IPS-18c (cell line): Measurements from ENCODE around the gene MEF2D.

ENCODE experiments used
- H3K4me3 ChIP-seq: 2 replicates; pipeline ENCODE4 v1.7.0; 2013; ENCODE audit warnings: low read depth, mild to moderate bottlenecking, low read length, moderate library complexity; ENCODE audit not compliant: insufficient read depth
- H3K9me3 ChIP-seq: one replicate; pipeline ENCODE4 v1.6.1; 2013; ENCODE audit warnings: mild to moderate bottlenecking, low read length, moderate library complexity; ENCODE audit not compliant: control insufficient read depth, insufficient read depth

Gene MEF2D

GRCh38 chr1:156528231-156528630, 27.7 kb upstream of the MEF2D start:
- H3K9me3 ChIP-seq = no peaks in the 10 kb centered on the region
- H3K4me3 ChIP-seq = no peak overlapping the region

DNA sequence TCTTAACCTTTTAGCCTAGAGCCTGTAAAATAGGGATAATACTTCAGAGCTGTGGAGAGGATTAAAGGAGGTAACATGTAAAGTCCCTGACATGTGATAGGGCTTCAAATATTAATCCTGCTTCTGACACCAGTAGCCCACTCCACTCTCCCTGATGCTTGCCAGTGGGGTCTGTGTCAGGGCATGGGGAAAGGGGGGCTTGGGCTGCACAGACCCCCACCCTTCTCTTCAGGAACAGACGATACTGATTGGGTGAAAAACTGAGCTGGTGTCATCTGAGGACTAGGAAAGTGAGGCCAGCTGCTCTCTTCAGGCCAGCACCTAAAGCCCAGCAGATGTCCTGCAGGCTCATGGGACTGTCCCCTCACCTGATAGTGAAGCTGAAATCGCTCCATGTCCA, 27.0 kb upstream of the MEF2D start:
- H3K4me3 ChIP-seq = no peak overlapping the region
- no peaks in the 10 kb centered on the region for H3K9me3 ChIP-seq

DNA sequence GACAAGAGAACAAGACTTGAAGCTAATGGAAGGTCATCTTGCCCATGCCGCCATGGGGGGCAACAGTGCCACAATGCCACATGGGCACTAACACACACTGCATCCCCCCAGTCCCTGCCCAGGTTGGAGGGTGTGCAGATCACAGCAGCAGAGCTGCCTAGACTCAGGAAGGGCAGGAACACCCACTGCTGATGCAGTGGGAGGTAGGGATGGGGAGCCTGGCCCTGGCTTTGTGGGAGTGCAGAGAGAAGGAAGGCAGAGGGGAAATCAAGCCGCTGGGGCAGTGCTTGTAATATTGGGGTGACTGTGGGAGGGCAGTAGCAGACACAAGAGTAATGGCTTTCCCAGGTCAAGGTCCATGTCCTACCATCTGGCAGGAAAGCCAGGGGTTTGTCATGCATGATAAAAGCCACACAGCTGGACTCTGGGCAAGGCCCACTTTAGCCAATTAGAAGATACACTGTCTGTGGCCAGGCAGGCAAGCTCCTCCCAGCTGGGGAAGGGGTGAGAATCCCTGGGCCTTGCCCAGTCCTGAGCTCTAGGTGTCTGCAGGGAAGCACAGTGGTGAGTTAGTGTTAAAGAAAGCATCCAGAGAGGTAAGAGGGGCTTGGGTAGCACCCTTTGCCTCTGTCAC, 25.4 kb upstream of the MEF2D start:
- no peaks in the 10 kb centered on the region for H3K9me3 ChIP-seq
- H3K4me3 ChIP-seq = no peak overlapping the region

DNA sequence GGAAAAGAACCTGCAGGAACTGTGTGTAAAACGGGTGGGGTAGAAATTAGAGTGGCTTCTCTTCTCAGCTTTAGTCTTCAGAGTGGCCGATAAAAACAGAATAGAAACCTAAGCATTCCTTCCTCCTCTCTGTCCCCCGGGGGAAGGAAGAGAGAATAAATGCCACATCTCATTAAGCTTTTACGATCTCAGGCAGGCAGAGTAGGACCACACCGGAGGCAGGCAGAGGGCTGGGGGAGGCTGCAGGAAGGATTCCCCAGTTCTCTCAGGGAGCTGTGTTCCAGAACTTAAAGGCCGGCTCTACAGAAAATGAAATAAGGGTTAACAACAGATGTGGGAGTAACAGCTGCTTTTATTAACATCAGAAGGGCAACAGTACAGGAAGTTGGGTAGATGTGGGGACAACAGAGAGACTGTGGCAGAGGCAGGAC, 24.5 kb upstream of the MEF2D start:
- Histone ChIP-seq H3K4me3 (no peak overlapping the region), H3K9me3 (no peaks in the 10 kb centered on the region)

GRCh38 chr1:156524481-156524869, 23.9 kb upstream of the MEF2D start:
- no peak overlapping the region for H3K4me3 ChIP-seq

DNA sequence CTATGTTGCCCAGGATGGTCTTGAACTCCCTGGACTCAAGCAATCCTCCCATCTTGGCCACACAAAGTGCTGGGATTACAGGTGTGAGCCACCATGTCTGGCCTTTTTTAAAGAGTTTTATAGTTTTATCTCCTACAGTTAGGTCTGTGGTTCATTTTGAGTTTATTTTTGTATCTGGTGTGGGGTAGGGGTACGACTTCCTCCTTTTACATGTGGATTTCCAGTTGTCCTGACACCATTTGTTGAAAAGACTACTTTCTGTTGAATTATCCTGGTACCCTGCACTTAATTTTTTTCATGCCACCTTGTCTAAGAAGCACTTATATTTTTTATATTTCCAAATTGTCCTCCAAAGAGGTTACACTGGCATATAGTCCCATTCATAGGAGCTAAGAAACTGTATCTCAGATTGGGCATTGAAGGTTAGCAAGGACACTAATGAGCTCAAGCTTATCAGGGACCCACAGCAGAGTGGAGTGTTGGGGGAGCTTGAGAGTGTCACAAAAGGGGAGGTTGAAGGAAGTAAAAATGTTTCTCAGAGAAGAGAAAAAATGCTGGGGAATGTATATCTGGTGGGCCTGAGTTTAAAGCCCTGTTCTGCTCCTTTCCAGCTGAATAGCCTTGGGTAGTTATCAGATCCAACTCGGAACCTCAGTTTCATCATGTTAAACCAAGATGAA, 23.4 kb upstream of the MEF2D start:
- Histone ChIP-seq H3K4me3 (no peak overlapping the region), H3K9me3 (no peaks in the 10 kb centered on the region)

More at GRCh38 chr1:156524481-156524869, 23.9 kb upstream of the MEF2D start:
- no peaks in the 10 kb centered on the region for H3K9me3 ChIP-seq

- Histone ChIP-seq H3K9me3 (no peaks in the 10 kb centered on the region), H3K4me3 (no peak overlapping the region)
Observed at GRCh38 chr1:156522443-156522970, 21.9 kb upstream of the MEF2D start.

DNA sequence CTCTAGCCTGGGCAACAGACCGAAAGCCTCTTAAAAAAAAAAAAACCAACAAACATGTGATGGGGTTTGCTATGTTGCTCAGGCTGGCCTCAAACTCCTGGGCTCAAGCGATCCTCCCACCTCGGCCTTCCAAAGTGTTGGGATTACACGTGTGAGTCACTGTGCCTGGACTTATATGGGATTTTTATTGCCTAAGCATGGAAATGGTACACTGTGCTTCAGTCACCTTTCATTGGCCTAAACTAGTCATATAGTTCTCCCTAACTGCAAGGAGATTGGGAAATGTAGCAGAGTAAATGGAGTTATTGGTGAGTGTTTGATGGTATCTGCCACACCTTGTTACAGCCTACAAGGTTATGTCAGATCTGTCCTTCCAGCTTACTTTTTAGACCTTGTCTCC, 17.2 kb upstream of the MEF2D start:
- no peaks in the 10 kb centered on the region for H3K9me3 ChIP-seq

DNA sequence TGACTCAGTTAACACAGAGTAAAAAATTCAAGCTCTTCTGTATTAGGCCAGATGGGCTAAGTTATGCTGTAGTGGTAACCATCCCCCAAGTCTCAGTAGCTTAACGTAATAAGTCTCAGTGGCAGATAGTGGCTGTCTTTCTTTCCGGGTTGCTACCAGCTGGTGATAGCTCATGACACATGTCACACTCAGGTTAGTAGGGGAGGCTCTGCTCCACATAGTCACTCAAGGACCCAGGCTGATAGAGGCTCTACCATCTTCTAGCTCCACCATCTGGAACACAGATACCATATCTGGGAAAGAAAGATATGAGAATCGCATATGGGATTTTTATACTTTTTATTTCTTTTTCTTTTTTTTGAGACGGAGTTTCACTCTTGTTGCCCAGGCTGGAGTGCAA, 16.2 kb upstream of the MEF2D start:
- Histone ChIP-seq H3K4me3 (no peak overlapping the region), H3K9me3 (no peaks in the 10 kb centered on the region)

More for the DNA sequence above, 17.2 kb upstream of the MEF2D start:
- no peak overlapping the region for H3K4me3 ChIP-seq

GRCh38 chr1:156515956-156516355, 15.4 kb upstream of the MEF2D start:
- H3K4me3 ChIP-seq = no peak overlapping the region
- H3K9me3 ChIP-seq = no peaks in the 10 kb centered on the region

DNA sequence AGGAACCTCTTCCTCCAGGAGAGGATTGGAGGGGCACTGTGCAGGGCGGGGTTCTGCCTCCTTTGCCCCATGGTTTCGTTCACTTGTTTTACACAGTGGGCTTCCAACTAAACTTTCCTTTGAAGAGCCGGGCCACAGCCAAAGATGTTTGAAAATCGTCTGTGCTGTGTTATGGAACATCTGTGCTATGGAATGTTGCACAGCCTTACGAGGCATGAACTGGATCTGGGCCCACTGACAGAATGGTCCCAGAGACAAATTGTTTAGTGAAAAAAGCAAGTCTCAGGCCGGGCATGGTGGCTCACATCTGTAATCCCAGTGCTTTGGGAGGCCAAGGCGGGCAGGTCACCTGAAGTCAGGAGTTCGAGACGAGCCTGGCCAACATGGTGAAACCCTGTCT, 12.6 kb upstream of the MEF2D start:
- Histone ChIP-seq H3K4me3 (no peak overlapping the region), H3K9me3 (no peaks in the 10 kb centered on the region)

- no peaks in the 10 kb centered on the region for H3K9me3 ChIP-seq
- H3K4me3 ChIP-seq = no peak overlapping the region
Observed at GRCh38 chr1:156511644-156512043, 11.1 kb upstream of the MEF2D start.

- Histone ChIP-seq H3K4me3 (no peak overlapping the region), H3K9me3 (no peaks in the 10 kb centered on the region)
Observed at GRCh38 chr1:156510709-156511108, 10.1 kb upstream of the MEF2D start.

- Histone ChIP-seq H3K9me3 (no peaks in the 10 kb centered on the region), H3K4me3 (no peak overlapping the region)
Observed at GRCh38 chr1:156509424-156510034, 9.0 kb upstream of the MEF2D start.

DNA sequence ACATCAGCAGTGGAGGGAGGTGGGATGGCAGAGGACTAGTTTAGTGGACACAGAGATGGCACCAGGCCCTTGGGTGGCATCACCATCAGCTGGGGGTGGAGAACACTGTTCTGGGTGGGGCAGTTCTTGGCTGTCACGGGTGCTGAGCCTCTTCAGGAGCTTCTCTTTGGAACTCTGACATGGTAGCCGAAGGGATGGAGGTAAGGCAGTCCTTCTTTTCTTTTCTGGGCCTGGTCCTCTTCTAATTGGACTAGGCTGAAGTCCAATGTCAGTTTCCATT, 8.3 kb upstream of the MEF2D start:
- no peak overlapping the region for H3K4me3 ChIP-seq
- H3K9me3 ChIP-seq = no peaks in the 10 kb centered on the region

- H3K4me3 ChIP-seq = no peak overlapping the region
- H3K9me3 ChIP-seq = no peaks in the 10 kb centered on the region
Observed at GRCh38 chr1:156508205-156508954, 7.8 kb upstream of the MEF2D start.

DNA sequence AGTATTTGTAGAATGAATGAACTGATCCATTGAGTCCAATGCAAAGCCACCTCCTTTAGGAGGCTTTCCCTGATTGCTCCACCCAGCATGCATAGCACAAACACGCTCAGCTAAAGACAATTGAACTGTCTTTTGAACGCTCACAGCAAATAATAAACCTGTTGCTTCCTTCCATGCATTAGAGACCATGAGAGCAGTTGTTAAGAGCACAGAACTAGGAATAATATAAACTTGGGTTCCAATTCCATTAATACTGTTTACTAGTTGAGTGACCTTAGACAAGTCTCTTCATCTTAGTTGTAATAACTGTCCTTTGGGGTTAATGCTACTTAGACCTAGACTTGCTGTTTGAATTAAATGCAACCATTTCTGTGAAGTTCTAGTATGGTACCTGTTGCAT, 5.9 kb upstream of the MEF2D start:
- Histone ChIP-seq H3K9me3 (no peaks in the 10 kb centered on the region), H3K4me3 (no peak overlapping the region)
